ENCODE results near the gene USP32.

USP32 gene

DNA sequence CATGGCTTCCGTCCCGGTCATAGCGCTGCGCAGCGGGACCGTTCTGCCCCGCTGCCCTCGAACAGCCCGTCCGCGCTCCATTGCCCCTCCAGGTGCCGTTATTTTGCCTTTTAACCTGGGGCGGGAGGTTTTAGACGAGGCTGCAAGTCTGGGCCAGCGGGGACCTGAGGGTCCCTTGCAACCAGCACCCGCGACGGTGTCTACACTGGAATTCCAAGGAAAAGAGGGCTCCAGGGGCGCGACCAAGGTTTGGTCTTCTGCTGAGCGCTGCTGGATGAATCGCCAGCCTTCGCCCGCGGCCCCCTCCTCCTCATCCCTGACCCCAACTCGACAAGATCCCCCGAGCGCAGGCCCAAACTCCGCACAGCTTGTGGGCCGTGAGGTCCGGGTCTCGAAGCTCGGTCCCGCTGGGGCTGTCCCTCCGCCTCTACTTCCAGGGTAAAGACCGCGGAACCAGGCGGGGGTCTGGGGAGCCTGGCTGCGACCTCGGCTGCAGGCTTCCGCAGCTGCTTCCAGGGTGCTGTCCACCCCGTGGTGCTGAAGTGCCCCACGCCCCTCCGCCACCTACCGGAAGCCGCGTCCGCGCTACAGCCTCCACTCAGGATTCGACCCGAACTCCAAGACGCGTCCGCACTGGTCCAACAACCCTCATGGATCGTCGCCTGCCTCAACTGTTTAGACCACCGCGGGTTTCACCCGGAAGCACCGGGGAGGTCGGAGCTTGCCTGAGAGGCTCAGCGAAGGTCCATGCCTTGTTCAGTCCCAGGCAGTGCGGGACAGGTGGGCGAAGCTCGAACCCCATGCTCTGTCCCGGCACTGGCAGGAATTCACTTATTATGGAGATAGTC, 252.3 kb downstream of the USP32 start:
- peak; percentile 99 for FAIRE-seq
- peak; percentile 92 for DNase-seq (ENCODE audit: low spot score)

DNA sequence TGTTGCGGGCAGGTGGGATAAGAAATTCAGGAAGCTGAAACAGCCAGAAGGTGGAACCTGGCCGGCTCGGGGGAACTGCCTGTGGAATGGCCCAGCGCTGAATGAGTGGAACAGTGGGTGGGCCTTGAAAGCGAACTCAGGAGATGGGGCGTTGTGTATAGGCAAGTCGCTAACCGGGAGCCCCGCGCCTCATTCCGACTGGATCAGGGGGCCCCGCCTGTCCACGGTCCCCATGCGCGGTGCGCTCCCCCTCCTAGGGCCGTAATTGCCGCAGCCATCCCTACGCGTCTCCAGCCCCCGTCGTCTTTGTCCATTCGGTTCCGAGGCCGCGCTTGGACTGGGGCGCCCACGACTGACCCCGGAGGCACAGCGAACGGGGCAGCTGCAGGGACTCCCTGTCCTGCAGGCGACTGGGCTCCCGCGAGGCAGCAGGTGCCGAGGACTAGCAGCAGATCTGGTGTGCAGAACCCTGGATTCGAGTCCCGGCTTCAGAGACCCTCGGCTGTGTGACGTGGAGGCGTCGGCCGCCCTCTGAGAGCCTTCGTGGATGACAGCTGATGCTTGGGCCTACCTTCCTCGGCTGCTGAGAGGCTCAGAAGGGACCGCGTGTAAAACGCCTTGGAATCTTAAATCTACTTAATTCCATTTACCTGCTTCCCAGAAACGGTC, 253.0 kb downstream of the USP32 start:
- DNase-seq (ENCODE audit: low spot score) = no peak

DNA sequence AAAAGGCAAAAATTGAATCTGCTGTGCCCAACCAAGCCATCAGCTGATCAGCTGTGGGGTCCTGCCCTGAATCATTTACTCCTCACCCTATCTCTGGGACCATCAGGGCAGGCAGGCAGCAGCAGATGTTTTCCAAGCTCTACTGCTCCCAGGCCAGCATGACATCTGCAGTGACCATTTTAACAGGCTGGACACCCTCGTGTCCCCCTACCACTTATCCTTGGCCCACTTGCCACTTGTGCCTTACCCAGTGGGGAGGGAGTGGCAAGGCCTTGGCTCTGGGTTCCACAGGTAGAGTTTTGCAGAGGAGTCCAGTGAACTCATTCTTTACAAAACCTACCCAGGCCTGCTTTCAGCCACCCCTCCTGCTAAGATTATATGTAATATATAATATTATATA, 254.2 kb downstream of the USP32 start:
- FAIRE-seq (no peak), DNase-seq (ENCODE audit: low spot score) (no peak)

More for the DNA sequence above, 253.0 kb downstream of the USP32 start:
- peak; percentile 63 for FAIRE-seq

DNA sequence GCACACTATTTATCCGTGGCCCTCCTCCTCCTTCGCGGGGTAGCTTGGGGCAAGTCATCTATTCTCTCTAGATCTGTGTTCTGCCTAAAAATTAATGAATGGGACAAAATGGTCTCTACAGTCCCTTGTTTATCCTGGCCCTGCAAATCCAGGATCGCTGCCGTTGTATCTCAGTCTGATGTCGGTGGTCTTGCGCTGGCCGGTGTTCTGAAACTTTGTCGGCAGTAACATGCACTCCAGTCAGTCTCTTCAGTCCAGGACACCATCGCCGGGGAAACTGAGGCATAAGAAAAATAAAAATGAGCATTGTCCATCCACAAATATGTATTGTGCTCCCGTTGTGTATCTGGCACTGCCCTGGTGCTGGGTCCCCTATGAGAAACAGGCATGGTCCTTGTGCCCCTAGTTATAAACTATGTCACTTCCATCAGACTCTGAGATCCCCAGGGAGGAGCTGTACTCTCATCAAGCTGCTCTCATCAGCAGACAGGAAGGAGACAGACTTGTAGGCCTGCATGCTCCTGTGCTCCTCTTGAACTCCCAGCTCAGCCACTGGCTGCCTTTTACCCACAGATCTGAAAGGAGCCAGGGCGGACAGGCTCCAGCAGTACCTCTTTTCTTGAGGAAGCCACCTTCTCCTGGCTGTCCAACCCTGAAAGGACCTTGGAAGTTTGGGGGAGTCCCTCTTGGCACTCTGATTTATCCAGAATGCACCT, 255.8 kb downstream of the USP32 start:
- FAIRE-seq = peak; percentile 17
- DNase-seq (ENCODE audit: low spot score) = no peak

DNA sequence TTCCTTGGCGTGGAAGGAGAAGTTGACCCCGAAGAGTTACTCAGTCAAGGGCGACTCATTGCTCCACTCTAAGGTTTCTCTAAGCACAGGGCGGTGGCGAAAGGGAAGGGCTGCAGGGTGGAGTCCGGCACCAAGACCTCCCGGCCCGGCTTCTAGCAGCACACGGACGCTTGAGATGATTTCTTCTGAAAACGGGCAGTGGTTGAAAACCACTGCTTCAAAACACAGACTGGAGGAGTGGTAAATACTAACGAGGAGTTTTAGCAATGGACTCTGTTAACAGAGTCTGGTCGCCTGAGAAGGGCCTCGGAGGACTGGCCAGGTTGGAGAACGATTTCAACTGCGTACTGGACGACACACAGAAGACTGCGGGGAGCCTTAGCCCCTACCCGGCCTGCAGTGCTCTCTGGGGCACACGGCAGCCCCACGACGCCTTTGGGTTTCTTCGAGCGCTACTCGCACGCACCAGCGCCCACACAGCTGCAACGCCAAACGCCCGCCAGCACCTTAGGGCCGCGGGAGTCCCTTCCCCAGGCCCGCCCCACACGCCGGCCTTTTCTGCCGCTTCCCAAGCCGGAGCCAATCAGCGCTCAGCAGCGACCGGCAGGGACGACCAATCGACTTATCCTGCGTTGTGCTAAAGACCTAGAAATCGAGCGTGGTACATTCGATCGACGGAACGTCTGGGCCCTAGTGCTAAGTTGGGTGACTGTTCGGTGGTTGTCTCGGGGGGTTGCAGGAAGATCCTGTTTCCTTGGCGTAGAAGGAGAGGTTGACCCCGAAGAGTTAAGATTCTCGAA, 256.6 kb downstream of the USP32 start:
- peak; percentile 97 for FAIRE-seq

DNA sequence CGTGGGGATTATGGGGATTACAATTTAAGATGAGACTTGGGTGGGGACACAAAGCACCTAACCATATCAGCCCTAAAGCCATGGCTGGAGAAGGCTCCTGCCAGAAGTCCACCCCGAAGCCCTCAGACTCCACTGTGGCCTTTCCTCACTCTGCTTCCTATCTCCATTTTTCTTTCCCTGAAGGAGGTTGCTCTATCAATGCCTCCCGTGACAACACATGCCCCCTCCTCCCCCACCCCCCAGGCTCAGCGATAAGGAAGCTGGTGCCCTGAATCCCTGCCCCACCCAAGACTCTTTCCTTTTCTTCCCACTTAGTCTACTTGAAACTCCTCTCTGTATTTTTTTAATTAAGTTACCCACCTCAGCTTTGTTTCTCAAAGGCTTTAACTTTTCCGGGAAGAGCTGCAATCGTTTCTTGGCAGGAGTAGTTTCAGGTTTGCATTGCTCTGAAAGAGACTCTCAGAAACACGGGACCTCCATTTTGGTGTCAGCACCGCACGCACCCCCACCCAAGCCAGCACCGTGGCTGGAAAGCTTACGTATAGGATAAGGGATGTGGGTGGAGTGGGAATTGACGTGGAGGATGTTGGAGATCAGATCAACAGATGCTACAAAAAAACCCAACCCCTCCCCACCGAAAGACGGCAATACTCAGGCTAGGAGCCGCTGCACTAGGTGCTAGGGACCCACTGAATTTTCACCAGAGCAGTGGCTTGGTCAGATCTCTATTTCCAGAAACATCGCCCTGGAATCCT, 257.4 kb downstream of the USP32 start:
- peak; percentile 44 for FAIRE-seq
- no peak for DNase-seq (ENCODE audit: low spot score)

More for the DNA sequence above, 256.6 kb downstream of the USP32 start:
- peak; percentile 100 for DNase-seq (ENCODE audit: low spot score)

DNA sequence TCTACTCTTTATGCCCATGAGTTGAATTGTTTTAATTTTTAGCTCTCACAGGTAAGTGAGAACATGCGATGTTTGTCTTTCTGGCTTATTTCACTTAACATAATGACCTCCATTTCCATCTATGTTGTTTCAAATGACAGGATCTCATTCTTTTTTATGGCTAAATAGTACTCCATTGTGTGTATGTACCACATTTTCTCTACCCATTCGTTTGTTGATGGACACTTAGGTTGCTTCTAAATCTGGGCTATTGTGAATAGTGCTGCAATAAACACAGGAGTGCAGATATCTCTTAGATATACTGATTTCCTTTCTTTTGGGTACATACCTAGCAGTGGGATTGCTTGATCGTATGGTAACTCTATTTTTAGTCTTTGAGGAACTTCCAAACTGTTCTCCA, 261.5 kb downstream of the USP32 start:
- no peak for DNase-seq (ENCODE audit: low spot score)
- no peak for FAIRE-seq

DNA sequence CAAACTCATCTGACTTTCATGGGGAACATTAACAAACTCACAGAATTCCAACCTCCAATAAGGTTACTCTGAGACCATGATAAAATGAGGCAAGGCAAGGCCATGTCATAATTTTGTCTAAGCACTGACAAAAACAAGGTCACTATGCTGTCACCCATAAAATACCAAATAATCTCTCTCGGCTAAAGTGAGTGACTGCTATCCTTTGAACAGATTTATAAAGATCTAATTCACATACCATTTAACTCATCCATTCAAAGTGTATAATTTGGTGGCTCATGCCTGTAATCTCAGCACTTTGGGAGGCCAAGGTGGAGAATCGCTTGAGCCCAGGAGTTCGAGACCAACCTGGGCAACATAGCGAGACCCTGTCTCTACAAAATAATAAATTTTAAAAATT, 262.8 kb downstream of the USP32 start:
- FAIRE-seq = no peak
- no peak for DNase-seq (ENCODE audit: low spot score)

Measured in urothelium cell line (cell line).